Stimulated activated CD4-positive, alpha-beta T cell treated with anti-CD3 and anti-CD28 coated beads, Interleukin-12 subunit alpha, Interleukin-12 subunit beta, amount 100 ng/mL, for 4 hours (primary cell): ENCODE measurements around the gene SSNA1.

Experiments used
- DNase-seq: peaks from one replicate; pipeline ENCODE4 v3.0.0-alpha.2; 2020

SSNA1 gene

DNA sequence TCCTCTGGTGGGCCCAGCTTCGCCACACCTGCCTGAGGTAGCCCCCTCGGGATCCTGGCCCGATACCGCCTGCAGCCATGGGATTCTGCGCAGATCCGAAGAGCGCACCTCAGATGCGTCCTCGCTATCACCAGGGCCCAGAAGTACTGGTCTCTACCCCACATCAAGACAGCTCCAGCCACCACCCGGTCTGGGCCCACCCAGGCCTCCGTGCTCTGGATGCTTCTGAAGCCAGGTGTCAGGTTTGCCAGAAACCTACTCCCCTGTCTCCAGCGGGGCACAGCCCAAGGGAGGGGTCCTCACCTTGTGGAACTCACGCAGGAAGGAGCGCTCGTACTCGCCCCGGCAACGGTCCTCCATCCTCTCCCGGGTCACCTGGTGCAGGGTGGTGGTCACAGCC, 2.6 kb upstream of the SSNA1 start:
- no peak for DNase-seq

DNA sequence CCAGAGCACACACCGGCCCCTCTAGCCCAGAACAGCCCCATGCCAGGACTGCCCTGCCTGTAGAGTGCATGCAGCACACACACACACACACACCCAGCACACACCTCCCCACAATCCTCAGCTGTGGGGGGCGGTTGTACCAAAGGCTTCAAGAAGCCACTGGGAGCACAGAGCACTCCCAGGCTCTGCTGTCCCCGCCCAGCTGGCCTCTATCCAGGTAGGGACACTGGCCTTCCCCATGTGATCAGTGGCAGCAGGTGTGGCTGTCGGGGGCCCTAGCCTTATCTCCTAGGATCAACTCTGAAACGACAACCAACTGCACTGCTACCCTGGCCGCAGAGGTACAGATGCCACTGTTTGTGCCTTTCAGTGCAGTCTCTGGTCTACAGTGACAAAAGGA, 2.1 kb upstream of the SSNA1 start:
- no peak for DNase-seq

DNA sequence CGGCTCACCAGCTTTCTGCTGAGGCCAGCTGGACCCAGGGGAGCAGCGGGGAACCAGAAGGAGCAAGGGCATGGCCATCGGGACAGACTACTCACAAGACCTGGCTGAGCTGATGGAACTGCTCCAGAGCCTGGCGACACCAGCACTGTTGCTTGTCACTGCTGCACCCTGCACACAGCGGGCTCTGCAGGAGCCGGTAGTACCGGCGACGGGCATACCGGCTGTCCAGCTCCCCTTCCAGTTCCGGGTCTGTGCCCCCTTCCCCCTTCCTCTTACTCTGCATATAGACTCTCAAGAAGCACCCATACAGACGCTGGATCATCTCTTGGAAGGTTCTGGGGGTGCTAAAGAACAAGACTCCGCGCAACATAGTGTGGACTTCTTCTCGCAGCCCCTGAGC, 1.1 kb upstream of the SSNA1 start:
- no peak for DNase-seq

DNA sequence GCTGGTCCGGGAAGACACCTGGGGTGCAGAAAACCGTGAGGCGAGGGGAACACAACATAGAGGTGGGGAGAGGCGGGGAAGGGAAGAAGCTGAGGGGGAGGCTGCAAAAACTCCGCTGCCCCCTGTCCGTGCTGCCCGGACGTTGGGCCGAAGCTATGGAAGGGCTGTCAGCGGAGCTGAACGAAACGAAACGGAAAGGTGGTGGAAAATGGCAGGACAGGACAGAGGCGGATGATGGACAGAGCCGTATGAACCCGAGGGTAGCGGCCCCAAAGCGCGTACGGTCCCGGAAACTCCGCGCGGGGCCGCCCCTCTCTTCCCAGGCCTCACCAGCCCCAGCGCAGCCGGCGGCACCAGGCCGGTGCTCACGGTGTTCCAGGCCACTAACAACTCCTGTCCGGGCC, 388 bp upstream of the SSNA1 start:
- no peak for DNase-seq

DNA sequence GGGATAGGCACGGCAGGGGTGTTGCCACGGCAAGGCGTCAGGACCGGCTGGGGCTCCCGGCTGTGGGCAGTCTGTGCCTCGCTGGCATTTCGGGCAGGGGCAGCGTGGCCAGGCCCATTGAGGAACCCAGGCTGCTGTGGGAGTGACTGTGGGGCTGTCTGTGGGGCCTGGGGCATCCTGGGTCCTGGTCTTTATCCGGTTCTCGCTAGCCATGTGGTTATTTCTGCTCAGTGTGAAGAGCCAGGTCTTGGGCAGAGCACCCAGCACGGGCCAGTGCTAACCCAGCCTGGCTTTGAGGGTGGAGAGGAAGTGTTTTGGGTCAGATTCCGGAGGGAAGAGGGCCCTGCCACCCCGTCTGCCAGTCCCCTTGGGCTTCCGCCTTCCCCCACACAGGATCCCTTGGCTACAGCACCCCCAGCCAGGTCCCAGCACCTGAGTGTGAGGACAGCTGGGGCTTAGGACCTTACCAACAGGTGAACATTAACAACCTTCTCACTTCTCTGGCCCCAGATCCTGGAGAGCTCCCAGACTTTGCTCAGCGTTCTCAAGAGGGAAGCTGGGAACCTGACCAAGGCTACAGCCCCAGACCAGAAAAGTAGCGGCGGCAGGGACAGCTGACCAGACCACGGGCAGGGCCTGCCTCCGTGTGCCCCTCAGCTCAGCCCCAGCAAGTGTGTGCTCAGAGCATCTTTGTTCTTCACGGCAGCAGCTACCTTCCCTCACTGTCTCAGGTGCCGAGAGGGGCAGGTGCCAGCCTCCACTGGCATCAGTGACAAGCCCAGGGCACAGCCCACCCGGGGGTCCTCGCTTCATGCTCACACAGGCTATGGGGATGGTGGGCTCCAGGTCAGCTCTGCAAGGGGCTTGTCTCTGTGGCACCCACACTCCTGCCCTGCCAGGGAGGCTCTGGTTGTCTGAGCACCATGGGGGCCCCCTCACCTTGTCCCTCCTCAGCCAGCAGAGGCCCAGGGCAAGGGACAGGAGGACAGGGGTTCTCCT, 1.1 kb downstream of the SSNA1 start:
- no peak for DNase-seq

DNA sequence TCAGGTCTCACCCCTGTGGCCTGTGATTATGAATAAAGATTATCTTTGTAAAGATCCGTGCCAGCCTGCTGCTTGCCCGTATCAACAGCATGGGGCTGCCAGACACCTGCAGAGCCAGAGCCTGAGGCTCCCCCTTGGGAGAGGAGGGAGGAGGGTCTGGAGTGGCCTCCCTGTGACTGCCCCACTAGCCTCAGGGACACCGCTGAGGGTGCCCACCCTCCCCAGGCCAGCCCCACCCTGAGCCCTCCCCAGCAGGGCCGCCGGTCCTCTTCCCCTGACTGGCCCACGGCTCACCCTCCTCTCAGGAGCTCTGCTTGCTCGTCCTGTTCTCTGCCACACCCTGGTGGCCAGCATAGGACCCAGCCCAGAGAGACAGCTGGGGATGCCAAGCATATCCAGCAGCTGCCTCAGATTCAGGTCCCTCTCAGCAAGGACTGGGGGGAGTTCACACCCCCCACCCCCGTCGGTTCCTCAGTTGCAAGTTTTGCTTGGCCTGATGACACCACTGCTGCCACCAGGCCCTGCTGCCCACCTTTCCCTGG, 1.9 kb downstream of the SSNA1 start:
- no peak for DNase-seq

DNA sequence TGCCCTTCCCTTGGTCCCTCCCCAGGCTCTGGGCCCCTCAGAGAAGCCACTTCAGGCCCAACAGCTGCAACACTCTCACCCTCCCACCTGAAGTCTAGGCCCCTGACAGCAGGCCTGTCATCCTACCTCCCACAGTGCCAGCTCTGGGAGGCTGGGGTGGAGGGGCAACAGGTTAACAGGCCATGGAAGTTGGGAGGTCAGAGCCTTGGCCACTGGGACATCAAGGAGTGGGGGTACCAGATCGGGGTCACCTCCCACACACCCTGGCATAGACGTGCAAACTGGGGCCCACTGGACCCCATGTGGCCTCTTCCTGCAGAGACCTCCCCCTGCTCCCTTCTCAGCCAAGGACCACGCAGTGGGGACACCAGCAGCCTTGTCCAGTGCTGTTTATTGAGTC, 2.8 kb downstream of the SSNA1 start:
- DNase-seq, result no peak

DNA sequence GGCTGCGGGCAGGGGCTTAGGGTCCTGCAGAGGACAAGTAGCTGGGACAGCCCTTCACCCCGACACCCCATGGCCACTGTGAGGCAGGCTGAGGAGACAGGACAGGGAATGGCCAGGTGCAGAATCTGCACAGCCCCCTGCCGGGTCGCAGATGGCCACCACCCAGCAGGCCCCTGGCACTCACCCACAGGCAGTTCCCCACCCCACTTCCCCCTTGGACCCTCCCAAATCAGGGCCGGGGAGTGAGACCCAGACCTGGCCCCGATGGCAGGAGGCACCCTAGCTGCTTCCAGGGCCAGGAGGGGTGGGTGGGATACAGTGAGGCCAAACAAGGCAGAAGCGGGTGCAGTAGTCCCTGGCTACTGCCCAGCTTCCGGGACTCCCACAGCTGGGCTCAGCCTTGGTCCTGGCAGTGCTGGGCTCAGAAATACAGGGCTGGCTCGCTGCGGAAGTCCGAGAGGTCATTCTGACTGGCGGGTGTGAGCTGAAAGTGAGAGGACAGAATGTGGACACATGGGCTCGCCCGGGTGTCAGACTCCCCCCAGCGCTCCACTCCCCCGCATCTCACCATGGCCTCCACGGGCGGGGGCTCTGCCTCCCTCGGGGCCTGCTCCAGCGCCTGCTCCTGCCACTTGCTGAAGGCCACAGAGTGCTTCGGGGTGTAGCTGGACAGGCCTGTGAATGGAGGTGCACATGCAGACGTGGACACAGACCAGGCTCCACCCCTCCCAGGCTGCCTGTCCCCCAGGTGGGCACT, 3.4 kb downstream of the SSNA1 start:
- no peak for DNase-seq

DNA sequence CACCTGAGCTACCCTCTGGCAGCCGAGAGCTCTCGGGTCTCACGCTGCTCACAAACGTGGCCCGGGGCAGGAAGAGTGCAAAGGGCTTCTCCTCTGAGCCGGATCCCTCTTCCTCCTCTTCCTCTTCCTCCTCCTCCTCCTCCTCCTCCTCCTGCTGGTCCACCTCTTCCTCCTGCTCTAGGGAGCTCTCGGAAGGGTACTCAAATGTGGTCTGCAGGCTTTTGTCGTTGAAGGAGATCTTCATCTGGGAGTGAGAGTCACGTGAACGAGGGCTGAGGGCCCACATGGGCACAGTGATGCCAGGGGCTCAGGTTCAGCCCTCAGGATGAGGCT, 3.9 kb downstream of the SSNA1 start:
- no peak for DNase-seq

DNA sequence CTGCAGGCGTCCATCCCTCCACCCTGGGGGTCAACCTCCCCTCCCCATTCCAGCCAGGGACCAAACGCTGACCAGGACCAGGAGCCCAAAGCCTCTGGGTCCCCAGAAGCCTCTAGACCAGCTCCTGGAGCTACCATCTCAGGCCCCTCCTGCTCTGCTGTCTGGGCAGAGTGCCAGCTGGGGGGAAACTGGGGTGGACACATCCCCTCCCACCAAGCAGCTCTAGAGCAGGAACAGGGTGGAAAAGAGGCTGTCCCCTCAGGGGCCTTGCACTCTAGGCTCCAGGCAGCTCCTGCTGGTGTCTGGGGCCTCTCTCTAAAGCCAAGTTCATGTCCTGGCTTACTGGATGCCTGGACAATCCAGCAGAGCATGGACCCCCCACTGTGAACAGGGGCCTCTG, 4.4 kb downstream of the SSNA1 start:
- DNase-seq, result no peak

DNA sequence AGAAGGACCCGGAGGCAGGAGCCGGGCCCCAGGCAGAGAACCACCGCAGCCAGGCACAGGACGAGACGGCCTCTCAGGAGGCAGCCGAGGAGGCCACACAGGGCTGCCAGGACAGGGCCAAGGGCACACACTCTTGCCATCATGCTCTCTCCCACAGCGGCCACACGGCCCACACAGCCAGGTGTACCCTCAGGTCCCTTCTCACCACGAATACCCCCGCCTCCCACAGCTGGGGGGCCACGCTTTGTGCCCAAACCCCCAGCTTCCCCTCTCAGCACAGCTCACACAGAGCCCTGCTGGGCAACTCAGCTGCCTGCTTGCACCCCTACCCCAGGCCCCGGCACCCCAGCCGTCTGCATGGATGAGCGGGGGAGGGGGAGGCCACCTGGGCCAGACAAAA, 5.3 kb downstream of the SSNA1 start:
- DNase-seq, result no peak

DNA sequence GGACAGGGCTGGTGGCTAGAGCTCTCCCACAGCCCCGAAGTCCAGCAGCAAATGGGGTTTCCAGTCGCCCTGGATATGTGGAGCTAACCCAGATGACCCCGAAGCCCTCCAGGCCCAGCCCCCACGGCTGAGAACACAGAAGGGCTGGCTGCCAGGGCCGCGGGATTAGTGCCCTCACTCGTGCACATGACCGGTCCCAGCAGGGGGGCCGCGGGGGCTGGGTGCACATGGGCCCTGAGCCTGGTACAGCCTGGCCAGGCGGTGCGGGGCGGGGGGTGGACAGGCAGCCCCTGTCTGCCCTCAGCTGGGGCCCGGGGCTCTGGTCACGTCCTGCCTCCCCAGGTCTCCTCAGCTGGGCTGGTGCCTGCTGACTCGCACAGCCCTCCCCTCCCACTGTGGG, 5.9 kb downstream of the SSNA1 start:
- DNase-seq, result no peak

DNA sequence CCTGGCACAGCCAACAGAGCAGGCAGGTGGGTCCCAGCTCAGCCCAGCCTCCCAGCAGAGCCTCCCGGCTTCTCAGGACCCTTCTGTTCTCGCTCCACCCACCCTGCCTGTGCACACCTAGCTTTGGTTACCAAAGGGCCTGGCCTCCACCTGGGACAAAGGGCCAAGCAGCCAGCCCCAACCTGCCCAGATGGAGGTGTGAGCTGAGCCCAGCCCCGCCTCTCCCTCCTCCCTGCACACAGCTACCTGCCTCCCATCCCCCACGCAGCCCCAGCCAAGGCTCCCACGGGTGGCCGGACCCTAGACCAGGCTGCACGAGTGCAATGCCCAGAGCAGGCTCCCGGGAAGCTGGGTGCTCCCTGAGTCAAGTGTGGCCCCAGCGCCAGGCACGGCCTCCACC, 6.4 kb downstream of the SSNA1 start:
- DNase-seq, result no peak

DNA sequence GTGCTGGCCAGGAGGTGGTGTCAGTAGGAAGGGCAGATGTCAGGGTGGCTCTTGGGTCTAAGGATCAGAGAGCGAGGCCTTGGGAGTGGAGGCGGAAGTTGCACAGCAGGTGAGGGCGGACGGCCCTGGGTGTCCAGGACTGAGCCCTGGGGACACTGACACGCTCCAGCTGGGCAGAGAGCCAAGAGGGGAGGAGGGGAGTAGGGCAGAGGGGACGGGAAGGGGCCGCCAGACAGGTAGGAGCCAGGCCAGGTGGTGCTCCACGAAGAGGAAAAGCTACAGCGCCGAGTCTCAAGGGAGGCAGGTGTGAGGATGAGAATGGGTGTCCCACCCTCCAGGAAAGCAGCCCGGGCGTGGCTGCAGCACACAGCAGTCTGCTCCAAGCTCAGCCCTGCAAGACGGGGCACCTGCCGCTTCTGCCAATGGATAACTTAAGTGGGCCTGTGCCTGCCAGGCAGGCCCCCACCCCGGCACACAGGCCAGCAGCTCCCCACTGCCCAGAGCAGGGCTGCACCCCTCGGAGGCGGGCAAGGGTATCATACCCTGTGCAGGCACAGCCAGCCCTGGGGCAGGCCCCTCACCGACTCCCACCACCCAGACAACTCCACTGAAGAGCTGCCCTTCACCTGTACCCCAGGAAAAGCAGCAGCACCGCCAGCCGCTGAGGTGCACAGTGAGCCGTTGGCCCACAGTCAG, 7.2 kb downstream of the SSNA1 start:
- DNase-seq, result no peak

DNA sequence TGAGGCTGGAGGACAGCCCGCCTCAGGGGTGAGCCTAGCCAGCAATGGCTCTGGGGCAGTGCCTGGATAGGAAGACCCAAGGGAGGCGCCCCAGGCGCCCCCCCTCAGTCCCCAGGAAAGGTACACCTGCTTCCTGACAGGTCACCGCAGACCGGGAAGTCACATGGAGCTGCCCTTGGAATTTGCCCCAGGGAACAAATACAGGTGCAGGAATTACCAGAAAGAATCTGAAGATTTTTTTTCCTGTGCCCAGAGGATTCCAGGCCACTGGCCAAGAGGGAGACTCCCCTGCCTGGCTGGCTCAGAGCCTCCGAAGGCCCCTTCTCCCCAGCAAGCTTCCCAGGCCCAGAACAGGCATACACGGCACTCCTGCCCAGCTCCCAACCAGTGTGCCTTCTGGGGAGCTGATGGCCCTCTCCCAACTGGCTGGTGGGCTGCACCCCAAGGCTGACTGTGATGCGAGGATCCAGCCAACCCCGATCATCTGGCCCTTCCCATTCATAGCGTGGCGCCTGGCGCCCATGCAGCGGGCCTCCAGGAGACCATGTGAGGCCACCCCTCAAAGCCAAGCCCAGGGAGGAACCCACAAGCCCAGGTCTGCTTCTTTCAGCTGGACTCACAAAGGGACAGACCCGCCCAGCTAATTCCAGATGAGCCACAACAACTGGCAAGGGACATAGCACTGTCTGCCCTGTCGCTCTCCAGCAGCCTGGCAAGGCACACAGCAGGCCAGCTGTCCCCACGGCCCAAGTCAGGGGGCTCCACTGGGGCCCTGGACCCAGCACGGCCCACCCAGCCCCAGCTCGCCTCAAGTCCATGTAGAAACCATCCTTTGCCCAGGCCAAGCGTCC, 9.8 kb downstream of the SSNA1 start:
- no peak for DNase-seq

DNA sequence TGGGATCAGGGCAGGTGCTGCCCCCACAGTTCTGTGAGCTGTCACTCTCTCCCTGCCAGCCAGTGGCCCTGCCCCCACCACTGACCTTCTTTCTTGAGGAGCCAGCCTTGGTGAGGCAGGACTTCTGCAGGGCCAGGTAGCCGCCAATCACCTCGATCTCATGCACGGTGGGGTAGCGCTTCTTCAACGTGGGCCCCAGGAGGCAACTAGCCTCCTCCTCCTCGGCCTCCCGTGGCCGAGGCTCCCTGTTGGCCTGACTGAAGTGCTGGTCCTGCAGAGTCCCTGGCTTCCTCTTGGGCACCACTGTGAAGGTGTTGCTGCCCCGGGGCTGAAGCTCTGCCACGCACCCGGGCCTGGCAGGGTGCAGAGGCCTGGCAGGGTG, 10.4 kb downstream of the SSNA1 start:
- no peak for DNase-seq

DNA sequence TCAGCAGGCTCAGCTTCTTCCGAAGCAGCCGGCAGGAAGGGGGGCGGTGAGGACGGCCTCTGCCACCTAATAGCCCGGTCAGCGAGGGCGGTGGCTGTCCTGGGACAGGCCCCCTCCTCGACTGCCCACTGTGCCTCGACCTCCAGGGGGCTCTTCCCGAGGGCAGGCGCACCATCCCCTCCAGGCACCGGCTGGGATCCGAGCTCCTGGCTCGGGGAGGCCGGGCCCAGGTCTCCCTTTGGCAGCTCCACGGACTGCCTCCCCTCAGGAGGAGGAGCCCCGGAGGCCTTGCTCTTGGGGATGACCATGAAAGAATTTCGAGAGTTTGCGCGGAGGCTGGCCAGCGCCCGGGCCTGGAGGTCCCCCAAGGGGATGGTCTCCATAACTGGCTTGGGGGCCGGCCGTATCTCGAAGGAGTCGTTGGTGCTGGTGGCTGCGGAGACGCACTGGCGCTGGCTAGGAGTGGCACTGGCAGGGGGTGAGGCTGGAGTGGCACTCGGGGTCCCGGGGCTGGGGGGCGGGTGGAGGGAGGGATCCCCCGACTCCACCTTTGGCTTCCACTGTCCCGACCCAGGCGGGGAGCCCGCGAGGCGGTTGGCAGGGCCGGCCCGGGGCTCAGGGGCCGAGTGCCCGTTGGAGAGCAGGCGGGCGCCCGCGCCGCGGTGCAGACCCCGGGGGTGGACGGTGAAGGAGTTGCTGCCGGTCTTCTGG, 11.1 kb downstream of the SSNA1 start:
- no peak for DNase-seq

DNA sequence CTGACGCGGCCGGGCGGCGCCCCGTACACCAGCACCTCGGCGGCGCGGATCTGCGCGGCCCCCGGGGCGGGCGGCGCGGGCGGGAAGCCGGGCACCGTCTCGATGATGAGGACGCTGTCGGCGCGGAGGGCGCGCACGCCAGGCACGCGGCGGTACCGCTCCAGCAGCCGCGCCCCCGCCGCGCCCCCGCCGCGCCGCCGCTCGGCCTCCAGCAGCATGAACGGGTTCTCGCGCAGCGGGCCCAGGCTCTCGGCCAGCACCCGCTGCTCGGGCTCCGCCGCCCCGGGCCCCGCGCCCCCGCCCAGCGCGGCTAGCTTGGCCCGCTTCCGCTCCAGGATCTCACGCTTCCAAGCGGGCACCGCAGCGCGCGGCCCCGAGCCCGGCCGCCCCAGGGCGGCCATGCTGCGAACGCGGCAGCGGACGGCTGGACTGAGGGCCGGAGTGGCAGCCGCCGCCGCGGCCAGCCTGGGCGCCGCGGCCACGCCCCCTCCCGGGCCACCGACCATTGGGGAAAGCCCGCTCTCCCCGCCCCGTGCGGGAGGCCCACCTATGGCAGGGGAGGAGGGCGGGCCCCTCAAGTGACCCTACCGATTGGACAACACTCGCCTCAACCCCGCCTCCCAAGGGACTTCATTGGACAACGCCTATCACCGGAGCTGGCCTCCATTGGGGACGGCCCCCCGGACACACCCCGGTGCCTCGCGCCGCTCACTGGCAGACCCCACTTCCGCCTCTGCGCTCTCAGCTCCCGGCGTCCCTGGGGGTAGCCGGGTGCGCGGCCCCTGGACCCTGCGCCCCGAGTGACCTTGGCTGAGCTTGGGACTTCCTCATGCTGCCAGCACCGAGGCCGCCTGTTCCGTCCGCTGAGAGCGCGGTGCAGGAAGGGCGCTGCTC, 12.1 kb downstream of the SSNA1 start, which contains the start of gene TPRN:
Gene TPRN (minus strand): TSS at position 431 of the 894 bp plus-strand sequence. CDS start 30 bp downstream, at position 401.
- peak; percentile 96 for DNase-seq

DNA sequence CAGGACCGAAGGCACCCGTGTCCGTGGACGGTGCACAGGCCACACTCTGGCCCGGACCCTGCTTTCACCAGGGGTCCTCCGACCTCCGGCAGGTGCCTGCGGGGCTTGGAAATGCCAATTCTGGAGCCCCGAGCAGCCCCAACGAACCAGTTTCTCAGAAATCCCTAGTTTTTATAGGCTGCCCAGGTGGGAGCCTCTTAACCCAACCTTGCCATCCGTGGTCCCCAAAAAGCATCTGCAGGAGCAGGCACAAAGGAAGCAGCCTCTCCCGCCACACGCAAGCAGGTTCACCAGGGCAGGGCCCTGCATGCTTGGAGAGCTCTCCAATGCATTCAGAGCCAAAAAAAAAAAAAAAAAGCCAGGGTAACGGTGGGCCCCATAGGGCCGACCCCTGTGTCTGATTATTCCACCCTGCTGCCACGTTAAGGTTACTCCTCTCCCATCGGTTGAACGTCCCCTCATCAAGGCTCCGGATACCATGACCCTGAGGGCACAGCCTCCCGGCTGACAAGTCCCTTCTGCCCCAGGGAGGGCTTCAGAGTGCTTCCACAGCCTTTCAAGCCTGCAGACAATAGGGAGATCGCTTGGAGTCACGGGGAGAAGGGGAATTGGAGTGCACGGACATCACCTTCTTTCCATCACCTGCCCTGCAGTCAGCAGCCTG, 12.9 kb downstream of the SSNA1 start:
- DNase-seq, result no peak

DNA sequence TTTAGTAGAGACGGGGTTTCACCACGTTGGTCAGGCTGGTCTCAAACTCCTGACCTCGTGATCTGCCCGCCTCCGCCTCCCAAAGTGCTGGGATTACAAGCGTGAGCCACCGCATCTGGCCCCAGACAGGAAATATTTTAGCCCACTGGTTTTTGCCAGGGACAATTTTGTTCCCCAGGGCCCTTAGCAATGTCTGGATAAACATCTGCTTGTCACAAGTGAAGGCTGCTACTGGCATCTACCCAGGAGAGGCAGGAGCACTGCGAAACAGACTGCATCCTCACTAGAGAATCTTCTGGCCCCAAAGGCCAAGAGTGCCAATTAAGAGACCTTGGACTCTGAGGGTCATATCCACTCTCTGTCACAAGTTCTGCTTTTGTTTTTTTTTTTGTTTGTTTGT, 14.5 kb downstream of the SSNA1 start:
- no peak for DNase-seq
